Subcutaneous abdominal adipose tissue (tissue), 5 donors: ENCODE results near the gene EIF2S3.

Experiments used
- H3K27ac ChIP-seq: one replicate; pipeline ENCODE4 v1.7.0; 2013; ENCODE audit warnings: low read depth, mild to moderate bottlenecking, inconsistent platforms, low read length, moderate library complexity
- H3K27me3 ChIP-seq, 5 donors: one replicate each; pipeline ENCODE4 v1.7.0; 2013; ENCODE audit warnings: low read length in 5 of 5, inconsistent platforms in 1 of 5; ENCODE audit not compliant: control insufficient read depth in 5 of 5, insufficient read depth in 4 of 5
- H3K36me3 ChIP-seq, 5 donors: one replicate each; pipeline ENCODE4 v1.7.0; 2013; ENCODE audit warnings: low read length in 5 of 5; ENCODE audit not compliant: control insufficient read depth in 5 of 5, insufficient read depth in 5 of 5
- H3K4me1 ChIP-seq, 5 donors: one replicate each; pipeline ENCODE4 v1.7.0; 2013; ENCODE audit warnings: low read length in 5 of 5, mild to moderate bottlenecking in 3 of 5, moderate library complexity in 1 of 5; ENCODE audit not compliant: control insufficient read depth in 5 of 5, insufficient read depth in 5 of 5
- H3K4me3 ChIP-seq, 5 donors: one replicate each; pipeline ENCODE4 v1.7.0; 2013; ENCODE audit warnings: low read length in 5 of 5, low read depth in 1 of 5
- H3K9ac ChIP-seq, 5 donors: one replicate each; pipeline ENCODE4 v1.7.0; 2013; ENCODE audit warnings: low read length in 5 of 5, mild to moderate bottlenecking in 4 of 5, moderate library complexity in 3 of 5
- H3K9me3 ChIP-seq, 5 donors: one replicate each; pipeline ENCODE4 v1.7.0; 2013; ENCODE audit warnings: low read length in 5 of 5; ENCODE audit not compliant: control insufficient read depth in 5 of 5
- donor health status: healthy.
- donor health status: healthy.
- donor health status: healthy.
- donor health status: healthy.
- donor health status: healthy.

The EIF2S3 gene

DNA sequence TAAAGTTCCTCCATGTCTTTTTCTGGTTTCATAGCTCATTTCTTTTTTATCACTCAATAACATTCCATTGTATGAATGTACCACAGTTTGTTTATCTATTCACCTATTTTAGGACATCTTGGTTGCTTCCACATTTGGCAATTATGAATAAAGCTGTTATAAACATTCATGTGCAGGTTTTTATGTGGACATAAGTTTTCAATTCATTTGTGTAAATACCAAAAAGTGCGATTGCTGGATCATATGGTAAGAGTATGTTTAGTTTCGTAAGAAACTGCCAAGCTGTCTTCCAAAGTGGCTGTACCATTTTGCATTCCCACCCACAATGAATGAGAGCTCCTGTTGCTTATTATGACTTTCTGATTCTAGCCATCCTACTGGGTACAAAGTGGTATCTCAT lies 58.4 kb downstream of the EIF2S3 start:
- no peaks in the 10 kb centered on the region for H3K36me3 ChIP-seq
- H3K4me3 ChIP-seq = no peak overlapping the region
- H3K9me3 ChIP-seq = no peaks in the 10 kb centered on the region
- no peak overlapping the region for H3K9ac ChIP-seq
- peaks cover 0 to 11% (median 10%) of the 10 kb centered on the region in 5 donors for H3K4me1 ChIP-seq
- H3K27me3 ChIP-seq = peaks cover 0 to 3% (median 0%) of the 10 kb centered on the region in 5 donors
- no peak overlapping the region for H3K27ac ChIP-seq

DNA sequence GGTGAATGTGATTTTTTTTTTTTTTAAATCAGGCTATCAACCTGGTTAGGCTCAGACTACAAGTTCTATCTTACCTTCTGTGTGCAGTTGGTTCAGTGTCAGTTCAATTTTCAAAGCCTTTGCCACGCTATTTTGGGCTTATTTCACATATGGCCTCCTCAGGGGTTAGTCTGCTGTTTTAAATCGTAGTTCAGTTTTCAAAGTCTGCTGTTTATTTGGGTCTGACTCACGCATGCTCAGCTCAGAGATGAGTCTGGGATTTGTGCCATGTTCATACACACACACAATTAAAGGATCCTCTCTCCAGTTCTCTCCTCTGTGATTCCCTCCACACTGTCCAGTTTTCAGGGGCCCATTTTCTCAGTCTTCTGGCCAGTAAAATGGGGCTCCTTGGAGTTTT lies 62.5 kb downstream of the EIF2S3 start:
- Histone ChIP-seq H3K36me3 (no peaks in the 10 kb centered on the region), H3K4me3 (peak overlapping the region in 3 of 5 donors; percentile 11 to 33 (median 13)), H3K9ac (peak overlapping the region in 3 of 5 donors; percentile 39 to 64 (median 40)), H3K9me3 (no peaks in the 10 kb centered on the region), H3K4me1 (peaks cover 0 to 11% (median 10%) of the 10 kb centered on the region in 5 donors), H3K27ac (no peak overlapping the region), H3K27me3 (peaks cover 0 to 6% (median 5%) of the 10 kb centered on the region in 5 donors)

DNA sequence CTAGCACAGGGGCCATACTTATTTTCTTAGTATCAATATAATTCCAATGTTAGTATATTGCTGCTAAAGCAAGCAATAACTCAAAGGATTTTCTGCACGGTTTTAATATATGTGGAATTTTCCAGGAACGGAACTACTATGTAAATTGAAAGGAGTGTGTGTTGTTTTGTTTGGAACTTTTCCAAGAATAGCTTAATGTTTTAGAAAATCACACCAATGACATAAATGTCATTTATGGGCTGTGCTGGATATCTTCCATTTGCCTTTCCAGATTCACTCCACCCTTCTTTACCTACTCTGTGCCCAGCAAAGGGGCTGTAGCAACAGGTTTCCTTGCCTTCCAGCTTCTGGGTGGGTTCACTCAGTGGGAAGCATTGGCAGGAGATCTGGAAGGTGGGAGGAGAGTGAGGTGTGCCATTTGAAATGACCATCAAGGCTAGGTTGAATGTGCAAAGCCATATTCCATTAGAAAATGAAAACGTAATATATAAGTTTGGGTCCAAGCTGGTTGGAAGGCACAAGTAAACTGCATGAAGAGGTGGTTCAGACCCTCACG lies 69.6 kb downstream of the EIF2S3 start:
- H3K4me1 ChIP-seq = peaks cover 0 to 9% (median 4%) of the 10 kb centered on the region in 5 donors
- H3K27ac ChIP-seq = no peak overlapping the region
- peaks cover 0 to 12% (median 8%) of the 10 kb centered on the region in 5 donors for H3K27me3 ChIP-seq
- no peak overlapping the region for H3K9ac ChIP-seq
- no peak overlapping the region for H3K4me3 ChIP-seq
- no peaks in the 10 kb centered on the region for H3K36me3 ChIP-seq
- H3K9me3 ChIP-seq = no peaks in the 10 kb centered on the region

DNA sequence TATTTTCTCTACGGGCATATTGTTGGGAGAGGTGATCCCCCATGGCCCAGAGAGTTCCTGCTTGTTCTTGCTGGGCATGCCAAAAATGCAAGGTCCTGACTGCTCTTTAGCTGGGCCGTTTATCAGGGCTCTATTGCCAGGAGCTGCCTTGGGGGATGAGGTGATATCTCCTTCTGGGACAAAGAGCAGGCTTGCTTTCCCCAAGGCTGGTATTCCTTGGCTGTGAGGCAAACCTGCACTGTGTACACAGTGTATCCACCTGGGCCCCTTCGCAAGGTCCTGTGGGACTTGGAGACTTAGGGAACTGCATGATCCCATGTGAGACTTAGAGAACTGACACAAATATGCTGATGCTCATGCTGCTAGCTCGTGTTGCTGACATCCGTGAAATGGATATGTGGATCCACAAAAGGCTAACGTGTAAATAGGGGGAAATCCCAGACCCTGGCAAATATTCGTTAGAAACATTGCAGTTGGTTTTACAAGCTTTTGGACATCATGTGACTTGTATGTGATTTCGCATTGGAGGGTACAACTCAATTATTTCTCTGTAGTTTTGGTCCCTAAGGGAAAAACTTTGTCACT lies 70.4 kb downstream of the EIF2S3 start:
- Histone ChIP-seq H3K36me3 (no peaks in the 10 kb centered on the region), H3K27ac (no peak overlapping the region), H3K4me3 (no peak overlapping the region), H3K4me1 (peaks cover 0 to 9% (median 4%) of the 10 kb centered on the region in 5 donors), H3K9ac (no peak overlapping the region), H3K27me3 (peaks cover 0 to 12% (median 8%) of the 10 kb centered on the region in 5 donors), H3K9me3 (no peaks in the 10 kb centered on the region)
